ENCODE data around the gene MST1. TPM values are rescaled to one million over a fixed set of nuclear protein-coding genes. Genes with fewer than 3 reads are reported as not detected.

Gene MST1
- total and polyA plus RNA-seq, 9 of the 15 experiments (the other 6 are each of a cell fraction or from before 2014, with no cell fraction given), result 0.08 to 1.8 (median 0.40) TPM

GRCh38 chr3:49673121-49673714, 16.1 kb downstream of the MST1 start (continued):
- TF ChIP-seq, protein P1, sequence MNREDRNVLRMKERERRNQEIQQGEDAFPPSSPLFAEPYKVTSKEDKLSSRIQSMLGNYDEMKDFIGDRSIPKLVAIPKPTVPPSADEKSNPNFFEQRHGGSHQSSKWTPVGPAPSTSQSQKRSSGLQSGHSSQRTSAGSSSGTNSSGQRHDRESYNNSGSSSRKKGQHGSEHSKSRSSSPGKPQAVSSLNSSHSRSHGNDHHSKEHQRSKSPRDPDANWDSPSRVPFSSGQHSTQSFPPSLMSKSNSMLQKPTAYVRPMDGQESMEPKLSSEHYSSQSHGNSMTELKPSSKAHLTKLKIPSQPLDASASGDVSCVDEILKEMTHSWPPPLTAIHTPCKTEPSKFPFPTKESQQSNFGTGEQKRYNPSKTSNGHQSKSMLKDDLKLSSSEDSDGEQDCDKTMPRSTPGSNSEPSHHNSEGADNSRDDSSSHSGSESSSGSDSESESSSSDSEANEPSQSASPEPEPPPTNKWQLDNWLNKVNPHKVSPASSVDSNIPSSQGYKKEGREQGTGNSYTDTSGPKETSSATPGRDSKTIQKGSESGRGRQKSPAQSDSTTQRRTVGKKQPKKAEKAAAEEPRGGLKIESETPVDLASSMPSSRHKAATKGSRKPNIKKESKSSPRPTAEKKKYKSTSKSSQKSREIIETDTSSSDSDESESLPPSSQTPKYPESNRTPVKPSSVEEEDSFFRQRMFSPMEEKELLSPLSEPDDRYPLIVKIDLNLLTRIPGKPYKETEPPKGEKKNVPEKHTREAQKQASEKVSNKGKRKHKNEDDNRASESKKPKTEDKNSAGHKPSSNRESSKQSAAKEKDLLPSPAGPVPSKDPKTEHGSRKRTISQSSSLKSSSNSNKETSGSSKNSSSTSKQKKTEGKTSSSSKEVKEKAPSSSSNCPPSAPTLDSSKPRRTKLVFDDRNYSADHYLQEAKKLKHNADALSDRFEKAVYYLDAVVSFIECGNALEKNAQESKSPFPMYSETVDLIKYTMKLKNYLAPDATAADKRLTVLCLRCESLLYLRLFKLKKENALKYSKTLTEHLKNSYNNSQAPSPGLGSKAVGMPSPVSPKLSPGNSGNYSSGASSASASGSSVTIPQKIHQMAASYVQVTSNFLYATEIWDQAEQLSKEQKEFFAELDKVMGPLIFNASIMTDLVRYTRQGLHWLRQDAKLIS (CRISPR knock-in tag; IDR thresholded peaks at IDR 0.05), result no peak
- TF ChIP-seq SP2 (IDR thresholded peaks at IDR 0.05; ENCODE audit: extremely low read depth, low read depth, low read length, poor library complexity, severe bottlenecking) (no peak), ZNF408 (CRISPR knock-in tag; IDR thresholded peaks at IDR 0.05; ENCODE audit: low read depth) (no peak), HEY1 (CRISPR knock-in tag; IDR thresholded peaks at IDR 0.05; ENCODE audit: borderline replicate concordance) (no peak), SAFB2 (IDR thresholded peaks at IDR 0.05; ENCODE audit: borderline replicate concordance, low read depth, low read length, severe bottlenecking) (no peak), ETV5 (CRISPR knock-in tag; IDR thresholded peaks at IDR 0.05; ENCODE audit: low read depth) (0 out of 2 replicates have a peak, but pooled peaks have one; percentile 23), ETV6 (IDR thresholded peaks at IDR 0.05; ENCODE audit: borderline replicate concordance in 1 of 2, low read depth in 2 of 2, low read length in 1 of 2) (no peak), ETV6 (CRISPR knock-in tag; IDR thresholded peaks at IDR 0.05; ENCODE audit: borderline replicate concordance) (no peak), ZNF347 (CRISPR knock-in tag; IDR thresholded peaks at IDR 0.05; ENCODE audit: low read depth) (no peak), POLR3A (IDR thresholded peaks at IDR 0.05; ENCODE audit: borderline replicate concordance, extremely low read depth, insufficient read depth, insufficient read length) (no peak), PHTF2 (CRISPR knock-in tag; IDR thresholded peaks at IDR 0.05) (no peak), MAZ (CRISPR knock-in tag; conservative IDR thresholded peaks at IDR 0.05 in 1 of 2, IDR thresholded peaks at IDR 0.05 in 1 of 2) (no peak), RBBP5 (IDR thresholded peaks at IDR 0.05; ENCODE audit: borderline replicate concordance, insufficient read depth, low read length, poor library complexity, severe bottlenecking) (peak; percentile 37), MCM5 (IDR thresholded peaks at IDR 0.05; ENCODE audit: low read depth) (no peak), TCF15 (CRISPR knock-in tag; IDR thresholded peaks at IDR 0.05) (no peak), CHCHD3 (CRISPR knock-in tag; IDR thresholded peaks at IDR 0.05) (no peak), POLR3G (IDR thresholded peaks at IDR 0.05; ENCODE audit: extremely low read depth, insufficient read length, insufficient replicate concordance) (no peak), ZNF444 (CRISPR knock-in tag; IDR thresholded peaks at IDR 0.05) (no peak), TRIM24 (IDR thresholded peaks at IDR 0.05) (no peak)
- TF ChIP-seq, protein P2, sequence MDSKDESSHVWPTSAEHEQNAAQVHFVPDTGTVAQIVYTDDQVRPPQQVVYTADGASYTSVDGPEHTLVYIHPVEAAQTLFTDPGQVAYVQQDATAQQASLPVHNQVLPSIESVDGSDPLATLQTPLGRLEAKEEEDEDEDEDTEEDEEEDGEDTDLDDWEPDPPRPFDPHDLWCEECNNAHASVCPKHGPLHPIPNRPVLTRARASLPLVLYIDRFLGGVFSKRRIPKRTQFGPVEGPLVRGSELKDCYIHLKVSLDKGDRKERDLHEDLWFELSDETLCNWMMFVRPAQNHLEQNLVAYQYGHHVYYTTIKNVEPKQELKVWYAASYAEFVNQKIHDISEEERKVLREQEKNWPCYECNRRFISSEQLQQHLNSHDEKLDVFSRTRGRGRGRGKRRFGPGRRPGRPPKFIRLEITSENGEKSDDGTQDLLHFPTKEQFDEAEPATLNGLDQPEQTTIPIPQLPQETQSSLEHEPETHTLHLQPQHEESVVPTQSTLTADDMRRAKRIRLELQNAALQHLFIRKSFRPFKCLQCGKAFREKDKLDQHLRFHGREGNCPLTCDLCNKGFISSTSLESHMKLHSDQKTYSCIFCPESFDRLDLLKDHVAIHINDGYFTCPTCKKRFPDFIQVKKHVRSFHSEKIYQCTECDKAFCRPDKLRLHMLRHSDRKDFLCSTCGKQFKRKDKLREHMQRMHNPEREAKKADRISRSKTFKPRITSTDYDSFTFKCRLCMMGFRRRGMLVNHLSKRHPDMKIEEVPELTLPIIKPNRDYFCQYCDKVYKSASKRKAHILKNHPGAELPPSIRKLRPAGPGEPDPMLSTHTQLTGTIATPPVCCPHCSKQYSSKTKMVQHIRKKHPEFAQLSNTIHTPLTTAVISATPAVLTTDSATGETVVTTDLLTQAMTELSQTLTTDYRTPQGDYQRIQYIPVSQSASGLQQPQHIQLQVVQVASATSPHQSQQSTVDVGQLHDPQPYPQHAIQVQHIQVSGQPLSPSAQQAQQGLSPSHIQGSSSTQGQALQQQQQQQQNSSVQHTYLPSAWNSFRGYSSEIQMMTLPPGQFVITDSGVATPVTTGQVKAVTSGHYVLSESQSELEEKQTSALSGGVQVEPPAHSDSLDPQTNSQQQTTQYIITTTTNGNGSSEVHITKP (IDR thresholded peaks at IDR 0.05; ENCODE audit: partially characterized antibody), result no peak
